HG02642 (cell line): ENCODE data around the gene ZNF606.

Source experiments
- ATAC-seq: cut with Tn5 transposase; IDR thresholded peaks from one replicate; pipeline ENCODE4 v1.9.1; 2021; ENCODE audit warnings: mild to moderate bottlenecking; ENCODE audit not compliant: unreplicated experiment, poor library complexity

The ZNF606 gene

DNA sequence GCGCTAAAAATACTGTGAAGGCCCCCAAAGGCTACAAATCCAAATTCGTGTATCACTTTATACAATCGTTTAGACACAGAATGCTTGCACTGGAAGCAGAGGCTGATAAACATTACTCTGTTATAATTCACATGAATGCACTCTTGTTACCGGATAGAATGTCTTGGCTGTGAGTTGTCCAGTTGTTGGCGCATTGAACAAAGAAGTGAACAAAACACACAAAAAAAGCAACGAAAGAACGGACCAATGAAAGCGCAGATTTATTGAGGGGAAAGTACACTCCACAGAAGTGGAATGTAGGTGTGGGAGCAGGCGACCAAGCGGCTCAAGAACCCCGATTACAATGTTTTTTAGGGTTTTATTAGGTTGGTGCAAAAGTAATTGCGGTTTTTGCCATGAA lies 66.9 kb downstream of the ZNF606 start:
- no peak for ATAC-seq

DNA sequence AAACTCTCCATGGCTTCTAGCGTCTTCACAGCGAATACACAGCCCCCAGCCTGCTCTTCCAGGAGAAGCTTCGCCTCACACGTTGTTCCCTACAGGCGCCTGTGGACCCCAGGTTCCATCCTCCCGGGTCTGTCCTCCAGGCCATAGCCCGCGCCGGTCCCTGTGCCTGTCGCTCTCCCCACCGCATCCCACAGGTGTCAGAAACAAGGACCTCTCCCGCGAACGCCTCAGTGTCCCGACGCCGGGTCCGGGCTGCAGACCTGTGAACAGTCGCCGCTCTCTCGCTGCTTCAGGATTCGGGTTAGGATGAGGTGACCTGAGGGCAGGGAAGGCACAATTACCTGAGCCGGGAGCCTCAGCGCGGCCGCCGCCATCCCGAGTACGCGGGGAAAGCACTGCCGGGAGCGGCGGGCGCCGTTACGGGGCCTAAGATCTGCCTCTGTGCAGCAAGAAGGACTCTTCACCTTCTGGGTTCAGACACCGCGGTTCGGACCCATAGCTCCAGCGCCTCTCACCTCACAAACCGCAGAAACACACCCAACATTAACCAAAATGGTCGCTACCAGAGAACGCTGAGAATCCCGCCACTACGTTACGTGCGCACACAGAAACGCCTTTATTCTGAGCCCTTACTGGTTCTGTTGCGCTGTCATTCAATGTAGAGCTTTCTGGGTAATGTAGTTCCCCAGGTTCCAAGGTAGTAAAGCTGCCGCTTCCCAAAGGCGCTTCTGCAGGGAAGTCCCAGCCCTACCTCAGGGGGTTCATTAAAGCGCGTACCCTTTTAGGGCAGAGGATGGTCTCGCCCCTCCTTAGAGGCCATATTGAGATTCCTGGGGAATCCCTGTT lies 67.6 kb downstream of the ZNF606 start, which contains the start of gene ZNF418:
Gene ZNF418 (minus strand): TSS at position 583 of the 846 bp plus-strand sequence. CDS start 1,580 bp downstream, outside the sequence.
- no peak for ATAC-seq

DNA sequence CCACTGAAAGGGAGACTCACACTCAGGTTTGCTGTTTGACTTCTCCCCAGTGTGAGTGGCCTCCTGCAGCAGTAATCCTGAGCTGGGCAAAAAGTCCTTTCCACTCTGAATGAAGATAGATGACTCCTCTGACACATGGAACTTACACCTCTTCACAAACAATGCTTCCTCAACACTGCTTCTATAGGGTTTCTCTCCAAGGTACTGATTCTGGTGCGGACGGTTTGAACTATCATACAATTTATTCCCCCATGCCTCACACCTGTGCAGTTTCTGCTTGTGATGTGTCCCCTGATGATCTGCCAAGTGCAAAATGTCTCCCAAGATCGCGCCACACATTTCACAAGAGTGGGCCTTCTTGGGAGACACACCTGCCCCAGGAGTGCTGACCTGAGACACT lies 75.0 kb downstream of the ZNF606 start:
- no peak for ATAC-seq
